HEK293 (cell line): ENCODE data around the gene OR9A2.
"Not testable (repeated sequence)": the region's sequence is repeated elsewhere in the genome, so short reads cannot be mapped to it uniquely, and the experiment has no call there.

Source experiments
- CTCF ChIA-PET: fragments of 350-600 bp; formaldehyde crosslinking; extraction: SDS; loops from one replicate; lab custom pipeline; 2021; ENCODE audit warnings: antibody characterized with exemption; lab: Yijun Ruan, JAX
- POLR2A ChIA-PET: fragments of 300-600 bp; formaldehyde crosslinking; extraction: SDS; loops from one replicate; lab custom pipeline; 2020; ENCODE audit warnings: antibody characterized with exemption, inconsistent platforms; lab: Yijun Ruan, JAX
- H3K27ac ChIP-seq: fragments of 200-500 bp; sonication (Bioruptor generic); 2 replicates; pipeline ENCODE4 v1.5.1; 2014; ENCODE audit warnings: low read depth, low read length, control low read depth, inconsistent platforms; ENCODE audit errors: extremely low read depth
- H3K36me3 ChIP-seq, 2 experiments: fragments of 200-500 bp in 1 of 2; sonication (Bioruptor generic) in 1 of 2; 1 replicate in 1 of 2; 2 replicates in 1 of 2; pipeline ENCODE4 v1.5.1; 2014 to 2017; ENCODE audit warnings: inconsistent platforms in 2 of 2, low read length in 2 of 2; ENCODE audit not compliant: control insufficient read depth in 2 of 2, insufficient read depth in 1 of 2
- H3K4me1 ChIP-seq: fragments of 200-500 bp; sonication (Bioruptor generic); 2 replicates; pipeline ENCODE4 v1.5.1; 2014; ENCODE audit warnings: mild to moderate bottlenecking, low read length, inconsistent platforms; ENCODE audit not compliant: control insufficient read depth, insufficient read depth
- H3K4me3 ChIP-seq: 2 replicates; pipeline ENCODE4 v1.5.1; 2011; ENCODE audit warnings: low read depth, mild to moderate bottlenecking, control low read depth, low read length, moderate library complexity
- H3K9me3 ChIP-seq: fragments of 200-500 bp; sonication (Bioruptor generic); 2 replicates; pipeline ENCODE4 v1.5.1; 2014; ENCODE audit warnings: low read depth, low read length, inconsistent platforms; ENCODE audit not compliant: control insufficient read depth, insufficient read depth
- ZNF146 ChIP-seq: fragments of 450-650 bp; formaldehyde crosslinking; IDR thresholded peaks from 2 replicates; pipeline ENCODE4 v1.5.1; 2016; ENCODE audit warnings: missing biosample characterization, missing genetic modification characterization
- ZNF280D ChIP-seq: fragments of 450-650 bp; formaldehyde crosslinking; IDR thresholded peaks from 2 replicates; pipeline ENCODE4 v1.5.1; 2016; ENCODE audit warnings: missing biosample characterization, missing genetic modification characterization

OR9A2 gene

GRCh38 chr7:142978402-142978801 is 48.5 kb downstream of the OR9A2 start:
- peak; percentile 74; the same call in 1 of the 2 replicates for TF ChIP-seq ZNF280D (tag by site-specific recombination)
- peak; percentile 54 for TF ChIP-seq ZNF146 (tag by site-specific recombination)
- TF ChIP-seq, all 188 proteins: peak for 2; not testable (repeated sequence) for 186
- POLR2A ChIA-PET, H3K27ac ChIP-seq, H3K9me3 ChIP-seq, H3K4me3 ChIP-seq, CTCF ChIA-PET, H3K36me3 ChIP-seq, H3K4me1 ChIP-seq: not testable (repeated sequence)
